HepG2 (cell line): ENCODE results near the gene RASA3. TPM values are rescaled to one million over a fixed set of nuclear protein-coding genes. Genes with fewer than 3 reads are reported as not detected.

Experiments used
- ATAC-seq: fragments of 200-7000 bp; cut with Tn5 transposase; 3 replicates; pipeline ENCODE4 v1.9.1; 2020; ENCODE audit warnings: mild to moderate bottlenecking, moderate library complexity
- BruUV-seq: library from RNA; stranded (reverse); fragments of 400-500 nt; replicated peaks from 2 replicates; lab custom pipeline; 2021; lab: Mats Ljungman, UMichigan
- CTCF ChIA-PET: fragments of 300-600 bp; formaldehyde crosslinking; extraction: SDS; loops from one replicate; lab custom pipeline; 2021; ENCODE audit warnings: low total read pairs, inconsistent platforms, low intra/inter-chr PET ratio; lab: Yijun Ruan, JAX
- POLR2A ChIA-PET: fragments of 350-600 bp; sonication (Branson Sonifier 250); formaldehyde crosslinking; loops from one replicate; lab custom pipeline; 2020; ENCODE audit warnings: antibody characterized with exemption, inconsistent platforms; lab: Yijun Ruan, JAX
- DNase-seq: peaks from one replicate; pipeline ENCODE4 v3.0.0-alpha.2; 2015; ENCODE audit warnings: low spot score
- FAIRE-seq: peaks from 3 replicates; lab custom pipeline; 2011; peaks lifted over from hg19 to GRCh38; lab: Jason Lieb, UNC
- H2AFZ ChIP-seq: one replicate; pipeline ENCODE4 v1.6.1; 2011; ENCODE audit warnings: low read length, inconsistent platforms
- H3K27ac ChIP-seq: fragments of 300-600 bp; 3 replicates; pipeline ENCODE4 v1.8.0; 2011; ENCODE audit warnings: mixed run types, mild to moderate bottlenecking, mixed read lengths, low read length, inconsistent platforms; ENCODE audit not compliant: insufficient read depth; ENCODE audit errors: extremely low read length
- H3K27me3 ChIP-seq, 2 experiments: fragments of 200-600 bp in 1 of 2; 2 replicates in 1 of 2; 3 replicates in 1 of 2; pipeline versions ENCODE4 v1.6.0 to v1.8.0; 2011; ENCODE audit warnings: low read length in 2 of 2, mild to moderate bottlenecking in 2 of 2, moderate library complexity in 2 of 2, inconsistent platforms in 1 of 2; ENCODE audit not compliant: insufficient read depth in 2 of 2, control insufficient read depth in 1 of 2
- H3K36me3 ChIP-seq, 2 experiments: fragments of 200-600 bp in 1 of 2; replicated peaks in 1 of 2; 2 replicates in 1 of 2; 3 replicates in 1 of 2; pipeline versions ENCODE4 v1.5.1 to v1.8.0; 2011; ENCODE audit warnings: low read length in 2 of 2, inconsistent platforms in 1 of 2; ENCODE audit not compliant: insufficient read depth in 2 of 2, control insufficient read depth in 1 of 2
- H3K4me1 ChIP-seq: 2 replicates; pipeline ENCODE4 v1.5.1; 2012; ENCODE audit warnings: low read length, inconsistent platforms; ENCODE audit not compliant: insufficient read depth
- H3K4me2 ChIP-seq: 2 replicates; pipeline ENCODE4 v1.6.0; 2011; ENCODE audit warnings: low read depth, low read length, inconsistent platforms
- H3K4me3 ChIP-seq, 3 experiments: fragments of 200-600 bp in 1 of 3; sonication (generic), shearing (Covaris generic) in 1 of 3; replicated peaks in 1 of 3; 2 replicates each; pipeline ENCODE4 v1.5.1; 2011 to 2016; ENCODE audit warnings: low read length in 3 of 3, inconsistent platforms in 2 of 3, low read depth in 2 of 3, mild to moderate bottlenecking in 2 of 3, control low read depth in 1 of 3, mixed read lengths in 1 of 3; ENCODE audit not compliant: insufficient read depth in 1 of 3
- H3K79me2 ChIP-seq: one replicate; pipeline ENCODE4 v1.6.1; 2011; ENCODE audit warnings: low read length, inconsistent platforms; ENCODE audit not compliant: insufficient read depth
- H3K9ac ChIP-seq: 2 replicates; pipeline ENCODE4 v1.6.0; 2011; ENCODE audit warnings: mild to moderate bottlenecking, low read depth, low read length, inconsistent platforms; ENCODE audit not compliant: insufficient read depth
- H3K9me3 ChIP-seq: 2 replicates; pipeline ENCODE4 v1.5.1; 2012; ENCODE audit warnings: mild to moderate bottlenecking, low read length
- H4K20me1 ChIP-seq: 2 replicates; pipeline ENCODE4 v1.6.0; 2011; ENCODE audit warnings: inconsistent platforms, mild to moderate bottlenecking, low read length, moderate library complexity; ENCODE audit not compliant: insufficient read depth
- CEBPZ ChIP-seq: IDR thresholded peaks from 2 replicates; pipeline ENCODE4 v1.6.1; 2012; ENCODE audit warnings: low read length, improper control_type of control experiment
- ZNF225 ChIP-seq: sonication (generic); formaldehyde crosslinking; IDR thresholded peaks from 2 replicates; pipeline ENCODE4 v1.4.0; 2020; ENCODE audit warnings: mild to moderate bottlenecking, missing genetic modification reagents
- ZNF768 ChIP-seq: sonication (generic); formaldehyde crosslinking; IDR thresholded peaks from 2 replicates; pipeline ENCODE4 v1.4.0; 2020; ENCODE audit warnings: missing genetic modification reagents
- WGBS: methylation state at CpG from one replicate; pipeline ENCODE4 v1.1.6; 2017; ENCODE audit warnings: low lambda C conversion rate; 5-methylcytosine and 5-hydroxymethylcytosine counted together
- in situ Hi-C: cut with HindIII; loops from 2 replicates; pipeline ENCODE4 v1.10.0; 2017; ENCODE audit warnings: low pct_unique_long_range_greater_than_20kb; ENCODE audit not compliant: extremely low pct_ligation_motif_present
- intact Hi-C: fragments of 100-400 bp; cut with micrococcal nuclease; formaldehyde crosslinking; loops from one replicate; pipeline ENCODE4 v1.10.0; 2022; ENCODE audit not compliant: unreplicated experiment
- polyA plus RNA-seq, 8 experiments: library from polyadenylated mRNA; depleted of rRNA in 3 of 8; stranded (reverse) in 7 of 8; unstranded in 1 of 8; fragments of >200 nt; fragmentation: Illumina TruSeq in 4 of 8; extraction: Trizol in 4 of 8; gene quantifications; 2 replicates each; pipeline versions ENCODE4 v1.2.1 to v1.2.3, GENCODE V29; 2011 to 2016; ENCODE audit warnings: low read depth in 4 of 8, missing spikeins in 1 of 8, mixed read lengths in 1 of 8; ENCODE audit not compliant: insufficient read depth in 1 of 8
- total RNA-seq, 5 experiments: library from RNA; depleted of rRNA; stranded (reverse); fragments of >200 nt; fragmentation: Illumina TruSeq; extraction: Trizol; gene quantifications; 2 replicates each; pipeline ENCODE4 v1.2.3, GENCODE V29; 2016; ENCODE audit warnings: low read depth in 1 of 5

The RASA3 gene
- total and polyA plus RNA-seq, 2 of the 13 experiments (the other 11 are each of a cell fraction or from before 2014, with no cell fraction given), result 0.05 TPM; not detected in 1

- H3K27ac ChIP-seq, result no peak overlapping the region
- no peaks in the 10 kb centered on the region for H3K36me3 ChIP-seq
- FAIRE-seq (no peak), ATAC-seq (peak; percentile 46), DNase-seq (peak; percentile 15)
- intact Hi-C loops, result loop anchor here (2.0 kb wide), 1 partner anchor 19 kb away; no protein-coding TSS in a partner anchor
- ChIA-PET POLR2A (no interaction called here), CTCF (no interaction called here)
- no peak overlapping the region for H2AFZ ChIP-seq
- TF ChIP-seq ZNF225 (CRISPR knock-in tag), result no peak
- no TSS peak for BruUV-seq
- peaks cover 4 to 36% of the 10 kb centered on the region in 2 experiments; a peak in 4 of 5 replicates for H3K27me3 ChIP-seq
- WGBS, result 30% methylated on average over 9 of the region's 25 CpGs
- no peaks in the 10 kb centered on the region for H3K4me1 ChIP-seq
- no peak overlapping the region for H3K4me3 ChIP-seq
- no peaks in the 10 kb centered on the region for H4K20me1 ChIP-seq
- no peak overlapping the region for H3K4me2 ChIP-seq
- in situ Hi-C loops, result no loop called here
- no peaks in the 10 kb centered on the region for H3K79me2 ChIP-seq
- H3K9ac ChIP-seq, result no peak overlapping the region
- H3K9me3 ChIP-seq, result no peaks in the 10 kb centered on the region
Measured at GRCh38 chr13:114099918-114100445, 32.4 kb downstream of the RASA3 start.

GRCh38 chr13:114099191-114099590 lies 33.2 kb downstream of the RASA3 start:
- in situ Hi-C loops (no loop called here), intact Hi-C loops (no loop called here)
- DNase-seq (peak; percentile 13), FAIRE-seq (no peak), ATAC-seq (peak; percentile 58)
- Histone ChIP-seq H3K9me3 (no peaks in the 10 kb centered on the region), H3K9ac (no peak overlapping the region), H4K20me1 (no peaks in the 10 kb centered on the region), H2AFZ (no peak overlapping the region), H3K79me2 (no peaks in the 10 kb centered on the region), H3K4me3 (no peak overlapping the region), H3K36me3 (no peaks in the 10 kb centered on the region), H3K4me2 (no peak overlapping the region), H3K27ac (no peak overlapping the region), H3K27me3 (peaks cover 4 to 36% of the 10 kb centered on the region in 2 experiments; a peak in 4 of 5 replicates), H3K4me1 (no peaks in the 10 kb centered on the region)
- ChIA-PET POLR2A (no interaction called here), CTCF (no interaction called here)
- WGBS, result 2% methylated on average over 10 of the region's 15 CpGs
- no TSS peak for BruUV-seq
- TF ChIP-seq CEBPZ (no peak), ZNF768 (0 out of 2 replicates have a peak, but pooled peaks have one; percentile 10)
